Upper lobe of right lung (tissue), 1 donor: ENCODE data around the gene ZNF547. TPM values are rescaled to one million over a fixed set of nuclear protein-coding genes. Genes with fewer than 3 reads are reported as not detected.

Source experiments
- ATAC-seq: fragments of 200-7000 bp; cut with Tn5 transposase; one replicate; pipeline ENCODE4 v1.9.1; 2020; ENCODE audit warnings: mild to moderate bottlenecking, moderate library complexity
- DNase-seq: peaks from one replicate; pipeline ENCODE4 v3.0.0-alpha.2; 2020
- H3K27ac ChIP-seq: fragments of 200-600 bp; one replicate; pipeline ENCODE4 v1.8.0; 2022
- H3K27me3 ChIP-seq: fragments of 200-600 bp; one replicate; pipeline ENCODE4 v1.8.0; 2022; ENCODE audit warnings: mild to moderate bottlenecking
- H3K36me3 ChIP-seq: fragments of 200-600 bp; one replicate; pipeline ENCODE4 v1.8.0; 2022
- H3K4me1 ChIP-seq: fragments of 200-600 bp; one replicate; pipeline ENCODE4 v1.8.0; 2022
- H3K4me3 ChIP-seq: fragments of 200-600 bp; one replicate; pipeline ENCODE4 v1.8.0; 2022; ENCODE audit warnings: mild to moderate bottlenecking
- H3K9me3 ChIP-seq: fragments of 200-600 bp; one replicate; pipeline ENCODE4 v1.8.0; 2022
- CTCF ChIP-seq: fragments of 200-600 bp; IDR thresholded peaks from one replicate; pipeline ENCODE4 v1.8.0; 2022; ENCODE audit warnings: antibody characterized with exemption
- intact Hi-C: fragments of 100-400 bp; cut with DNase I; formaldehyde crosslinking; loops from one replicate; pipeline ENCODE4 v1.11.0; 2022
- total RNA-seq: library from RNA; stranded (reverse); fragmentation: NEBNext Ultra II Directional; extraction: Animal tissue kit (Norgen Biotek cat#: 25700); gene quantifications from one replicate; pipeline ENCODE4 v1.2.1, GENCODE V29; 2021
- donor health status: DM: no; HTN: yes; CAD: no; lungs with severe emphysema.

The ZNF547 gene
- total RNA-seq, 1 donor from 2014 or later = 3.3 TPM

GRCh38 chr19:57410877-57411671 lies 47.7 kb downstream of the ZNF547 start, which contains the start of gene ZNF17:
TSS of gene ZNF17 (plus strand) at chr19:57411161. CDS start at chr19:57413616, 2,455 bp downstream.
- ATAC-seq (peak; percentile 100), DNase-seq (peak; percentile 97)
- Histone ChIP-seq H3K4me3 (peak within 1 kb of the TSS; percentile 84), H3K4me1 (peaks cover 10% of the 10 kb centered on the region), H3K27ac (peak within 1 kb of the TSS; percentile 45), H3K9me3 (no peaks in the 10 kb centered on the region), H3K36me3 (peaks cover 11% of the 10 kb centered on the region), H3K27me3 (no peaks in the 10 kb centered on the region)
- intact Hi-C loops = no loop called here
- TF ChIP-seq CTCF = no peak

GRCh38 chr19:57419439-57419838 lies 56.1 kb downstream of the ZNF547 start:
- no peak overlapping the region for H3K4me3 ChIP-seq
- H3K27me3 ChIP-seq = no peaks in the 10 kb centered on the region
- no peak overlapping the region for H3K27ac ChIP-seq
- intact Hi-C loops = no loop called here
- no peak for ATAC-seq
- H3K4me1 ChIP-seq = no peaks in the 10 kb centered on the region
- peaks cover 25% of the 10 kb centered on the region for H3K36me3 ChIP-seq
- DNase-seq = no peak
- no peak for TF ChIP-seq CTCF
- peaks cover 18% of the 10 kb centered on the region for H3K9me3 ChIP-seq

- DNase-seq (no peak), ATAC-seq (no peak)
- Histone ChIP-seq H3K27ac (no peak overlapping the region), H3K4me3 (no peak overlapping the region), H3K4me1 (no peaks in the 10 kb centered on the region), H3K27me3 (no peaks in the 10 kb centered on the region), H3K9me3 (peaks cover 18% of the 10 kb centered on the region), H3K36me3 (peaks cover 25% of the 10 kb centered on the region)
- intact Hi-C loops = no loop called here
- TF ChIP-seq CTCF = no peak
Measured at GRCh38 chr19:57421037-57421436, 57.7 kb downstream of the ZNF547 start.

Other genes with a start within 250 kb of the ZNF547 start
- not detected for gene USP29, start 243.6 kb upstream of the ZNF547 start, total RNA-seq
- gene ZIM3, start 218.3 kb upstream of the ZNF547 start, total RNA-seq = not detected
- gene DUXA, start 196.1 kb upstream of the ZNF547 start, total RNA-seq = not detected
- gene ZNF264, start 172.1 kb upstream of the ZNF547 start, total RNA-seq = 36.1 TPM
- 0.87 TPM for gene AURKC, start 132.5 kb upstream of the ZNF547 start, total RNA-seq
- gene ZNF805, start 122.9 kb upstream of the ZNF547 start, total RNA-seq = 14.6 TPM
- gene ZNF460, start 83.1 kb upstream of the ZNF547 start, total RNA-seq = 54.5 TPM
- 7.9 TPM for gene ZNF543, start 43.1 kb upstream of the ZNF547 start, total RNA-seq
- gene ZNF304, start 12.3 kb upstream of the ZNF547 start, total RNA-seq = 9.3 TPM
- 7.0 TPM for gene TRAPPC2B, start within 50 bp of the ZNF547 start, total RNA-seq
- 18.6 TPM for gene ZNF548, start 26.3 kb downstream of the ZNF547 start, total RNA-seq
- gene ZNF17, start 47.6 kb downstream of the ZNF547 start, total RNA-seq = 12.5 TPM
- 7.5 TPM for gene ZNF749, start 71.8 kb downstream of the ZNF547 start, total RNA-seq
- gene VN1R1, start 93.6 kb downstream of the ZNF547 start, total RNA-seq = 0.75 TPM
- 6.6 TPM for gene ZNF772, start 114.0 kb downstream of the ZNF547 start, total RNA-seq
- gene ZNF419, start 124.2 kb downstream of the ZNF547 start, total RNA-seq = 9.6 TPM
- gene ZNF773, start 136.4 kb downstream of the ZNF547 start, total RNA-seq = 7.1 TPM
- gene ZNF549, start 163.8 kb downstream of the ZNF547 start, total RNA-seq = 6.4 TPM
- 6.3 TPM for gene ZNF550, start 196.3 kb downstream of the ZNF547 start, total RNA-seq
- gene ZNF416, start 215.4 kb downstream of the ZNF547 start, total RNA-seq = 5.6 TPM
- gene ZIK1, start 220.6 kb downstream of the ZNF547 start, total RNA-seq = 2.9 TPM
- gene ZNF530, start 236.3 kb downstream of the ZNF547 start, total RNA-seq = 2.9 TPM